ENCODE measurements around the gene ZBTB38.

DNA sequence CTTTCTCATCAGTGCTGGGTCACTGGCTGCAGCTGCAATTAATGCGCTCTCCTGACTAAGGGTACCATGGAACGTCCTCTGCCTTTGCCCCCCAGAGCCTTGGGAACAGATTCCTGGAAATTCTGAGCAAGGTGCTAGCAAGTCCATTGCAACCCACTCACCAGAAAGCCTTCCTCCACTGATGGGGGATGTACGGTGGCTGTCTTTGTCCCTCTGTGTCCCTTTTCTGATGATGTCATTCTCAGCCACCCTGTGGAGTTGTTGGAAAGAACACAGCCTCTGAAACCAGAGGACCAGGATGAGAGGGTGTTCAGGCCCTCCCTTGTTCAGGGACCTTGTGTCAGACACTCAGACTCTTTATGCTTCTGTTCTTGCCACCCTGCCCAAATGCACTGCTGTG is 38.1 kb upstream of the ZBTB38 start:
- TF ChIP-seq, protein P1, sequence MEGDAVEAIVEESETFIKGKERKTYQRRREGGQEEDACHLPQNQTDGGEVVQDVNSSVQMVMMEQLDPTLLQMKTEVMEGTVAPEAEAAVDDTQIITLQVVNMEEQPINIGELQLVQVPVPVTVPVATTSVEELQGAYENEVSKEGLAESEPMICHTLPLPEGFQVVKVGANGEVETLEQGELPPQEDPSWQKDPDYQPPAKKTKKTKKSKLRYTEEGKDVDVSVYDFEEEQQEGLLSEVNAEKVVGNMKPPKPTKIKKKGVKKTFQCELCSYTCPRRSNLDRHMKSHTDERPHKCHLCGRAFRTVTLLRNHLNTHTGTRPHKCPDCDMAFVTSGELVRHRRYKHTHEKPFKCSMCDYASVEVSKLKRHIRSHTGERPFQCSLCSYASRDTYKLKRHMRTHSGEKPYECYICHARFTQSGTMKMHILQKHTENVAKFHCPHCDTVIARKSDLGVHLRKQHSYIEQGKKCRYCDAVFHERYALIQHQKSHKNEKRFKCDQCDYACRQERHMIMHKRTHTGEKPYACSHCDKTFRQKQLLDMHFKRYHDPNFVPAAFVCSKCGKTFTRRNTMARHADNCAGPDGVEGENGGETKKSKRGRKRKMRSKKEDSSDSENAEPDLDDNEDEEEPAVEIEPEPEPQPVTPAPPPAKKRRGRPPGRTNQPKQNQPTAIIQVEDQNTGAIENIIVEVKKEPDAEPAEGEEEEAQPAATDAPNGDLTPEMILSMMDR (IDR thresholded peaks at IDR 0.05): no peak
- no peak for TF ChIP-seq POLR2A (IDR thresholded peaks at IDR 0.05)
